K562 (cell line): ENCODE data around the gene FAM161A. TPM values are rescaled to one million over a fixed set of nuclear protein-coding genes. Genes with fewer than 3 reads are reported as not detected.
"Not testable (repeated sequence)": the region's sequence is repeated elsewhere in the genome, so short reads cannot be mapped to it uniquely, and the experiment has no call there.

Experiments
- ATAC-seq: fragments of 200-7000 bp; cut with Tn5 transposase; 3 replicates; pipeline ENCODE4 v1.9.1; 2020; ENCODE audit warnings: moderate library complexity
- BruUV-seq: library from RNA; stranded (reverse); fragments of 400-500 nt; replicated peaks from 2 replicates; lab custom pipeline; 2021; lab: Mats Ljungman, UMichigan
- CTCF ChIA-PET: fragments of 300-600 bp; formaldehyde crosslinking; extraction: SDS; loops from one replicate; lab custom pipeline; 2021; ENCODE audit warnings: low intra/inter-chr PET ratio; lab: Yijun Ruan, JAX
- POLR2A ChIA-PET: fragments of 300-600, 350-650 bp; sonication (Branson Sonifier 250); formaldehyde crosslinking; extraction: SDS; loops from one replicate; lab custom pipeline; 2021; ENCODE audit warnings: antibody characterized with exemption, inconsistent platforms; lab: Yijun Ruan, JAX
- DNase-seq, 4 experiments: peaks; one replicate each; pipeline versions ENCODE4 v3.0.0 to v3.0.0-alpha.2; 2011 to 2018; ENCODE audit warnings: low spot score in 3 of 4, mixed read lengths in 3 of 4; ENCODE audit errors: extremely low read depth in 1 of 4
- FAIRE-seq: peaks from 2 replicates; lab custom pipeline; 2011; peaks lifted over from hg19 to GRCh38; lab: Jason Lieb, UNC
- H2AFZ ChIP-seq: 2 replicates; pipeline ENCODE4 v1.6.0; 2011; ENCODE audit warnings: low read depth, low read length, control low read depth, inconsistent platforms
- H3K27ac ChIP-seq: fragments of 200-600 bp; 3 replicates; pipeline ENCODE4 v1.8.0; 2011; ENCODE audit warnings: low read depth, mild to moderate bottlenecking, control low read depth, inconsistent platforms, low read length, moderate library complexity, mixed read lengths; ENCODE audit errors: extremely low read depth
- H3K27me3 ChIP-seq, 2 experiments: fragments of 300-600 bp in 1 of 2; 2 replicates in 1 of 2; 3 replicates in 1 of 2; pipeline versions ENCODE4 v1.6.0 to v1.8.0; 2011; ENCODE audit warnings: inconsistent platforms in 2 of 2, low read length in 2 of 2, mild to moderate bottlenecking in 1 of 2, mixed read lengths in 1 of 2, moderate library complexity in 1 of 2; ENCODE audit not compliant: control insufficient read depth in 2 of 2, insufficient read depth in 2 of 2
- H3K36me3 ChIP-seq: fragments of 300-600 bp; 3 replicates; pipeline ENCODE4 v1.8.0; 2011; ENCODE audit warnings: mild to moderate bottlenecking, low read length, inconsistent platforms; ENCODE audit not compliant: control insufficient read depth, insufficient read depth
- H3K4me1 ChIP-seq, 2 experiments: fragments of 200-600 bp in 1 of 2; replicated peaks in 1 of 2; 2 replicates in 1 of 2; 3 replicates in 1 of 2; pipeline versions ENCODE4 v1.5.1 to v1.8.0; 2011; ENCODE audit warnings: inconsistent platforms in 2 of 2, low read length in 2 of 2, mild to moderate bottlenecking in 1 of 2, mixed read lengths in 1 of 2, moderate library complexity in 1 of 2; ENCODE audit not compliant: control insufficient read depth in 2 of 2, insufficient read depth in 2 of 2
- H3K4me2 ChIP-seq: 2 replicates; pipeline ENCODE4 v1.6.1; 2011; ENCODE audit warnings: low read length, control low read depth, inconsistent platforms, mixed read lengths; ENCODE audit not compliant: insufficient read depth
- H3K4me3 ChIP-seq: fragments of 200-600 bp; sonication (generic), shearing (Covaris generic); 2 replicates; pipeline ENCODE4 v1.5.1; 2016; ENCODE audit warnings: control low read depth, inconsistent platforms
- H3K79me2 ChIP-seq: fragments of 200-600 bp; 3 replicates; pipeline ENCODE4 v1.8.0; 2011; ENCODE audit warnings: low read length, inconsistent platforms; ENCODE audit not compliant: control insufficient read depth, insufficient read depth
- H3K9ac ChIP-seq, 2 experiments: 2 replicates each; pipeline versions ENCODE4 v1.6.0 to v1.6.1; 2011; ENCODE audit warnings: low read depth in 2 of 2, low read length in 2 of 2, control low read depth in 1 of 2, inconsistent platforms in 1 of 2, mild to moderate bottlenecking in 1 of 2, mixed read lengths in 1 of 2; ENCODE audit not compliant: insufficient read depth in 1 of 2
- H3K9me1 ChIP-seq: one replicate; pipeline ENCODE4 v1.6.0; 2011; ENCODE audit warnings: inconsistent platforms, mild to moderate bottlenecking, low read length, moderate library complexity; ENCODE audit not compliant: control insufficient read depth, insufficient read depth
- H3K9me3 ChIP-seq: replicated peaks from 2 replicates; pipeline ENCODE4 v1.5.1; 2011; ENCODE audit warnings: low read depth, low read length, inconsistent platforms; ENCODE audit not compliant: control insufficient read depth, insufficient read depth
- H4K20me1 ChIP-seq: replicated peaks from 2 replicates; pipeline ENCODE4 v1.6.1; 2011; ENCODE audit warnings: low read length, inconsistent platforms, mixed read lengths; ENCODE audit not compliant: control insufficient read depth, insufficient read depth
- SPI1 ChIP-seq: IDR thresholded peaks from 2 replicates; pipeline ENCODE4 v1.6.1; 2011; ENCODE audit warnings: low read depth, low read length, control low read depth, borderline replicate concordance
- WGBS: fragments of 100-300 bp; shearing (Covaris generic); methylation state at CpG from one replicate; pipeline ENCODE4 v1.1.6; 2016; ENCODE audit warnings: low coverage, mixed read lengths; ENCODE audit not compliant: insufficient coverage; ENCODE audit errors: missing lambda C conversion rate; 5-methylcytosine and 5-hydroxymethylcytosine counted together
- in situ Hi-C: fragments of 300-500 bp; cut with MboI; formaldehyde crosslinking; loops from 4 replicates; pipeline ENCODE4 v1.15.0; 2018; ENCODE audit warnings: inconsistent platforms, mixed read lengths
- intact Hi-C: fragments of 100-400 bp; cut with micrococcal nuclease; formaldehyde crosslinking; loops from 2 replicates; pipeline ENCODE4 v1.14.2; 2022
- polyA plus RNA-seq, 8 experiments: library from polyadenylated mRNA; depleted of rRNA in 4 of 8; stranded (reverse) in 5 of 8; unstranded in 3 of 8; fragments of >200 nt; fragmentation: Nextera tagmentation in 2 of 8; fragmentation: Illumina TruSeq in 1 of 8; extraction: Ambion mirVana in 2 of 8; extraction: Trizol in 1 of 8; gene quantifications; 2 replicates each; pipeline versions ENCODE4 v1.2.1 to v1.2.3, GENCODE V29; 2011 to 2014; ENCODE audit warnings: inconsistent platforms in 1 of 8, missing spikeins in 1 of 8
- total RNA-seq, 7 experiments: library from RNA; depleted of rRNA in 6 of 7; stranded (reverse); fragments of >200 nt in 6 of 7; fragmentation: Illumina TruSeq in 2 of 7; extraction: Trizol in 2 of 7; gene quantifications; 2 replicates each; pipeline versions ENCODE4 v1.2.1 to v1.2.3, GENCODE V29; 2011 to 2021; ENCODE audit warnings: low replicate concordance in 1 of 7

The FAM161A gene
- total and polyA plus RNA-seq, 9 of the 15 experiments (the other 6 are each of a cell fraction or from before 2014, with no cell fraction given), result 0.27 to 1.4 (median 0.80) TPM

GRCh38 chr2:61810203-61810602, 43.7 kb downstream of the FAM161A start:
- intact Hi-C loops, H3K9me1 ChIP-seq, in situ Hi-C loops, BruUV-seq, CTCF ChIA-PET, H3K79me2 ChIP-seq, H3K9me3 ChIP-seq, H3K9ac ChIP-seq, H4K20me1 ChIP-seq, H3K4me2 ChIP-seq, FAIRE-seq, H3K36me3 ChIP-seq, H2AFZ ChIP-seq, H3K4me3 ChIP-seq, ATAC-seq, H3K27ac ChIP-seq, H3K4me1 ChIP-seq, DNase-seq: not testable (repeated sequence)
- WGBS, result 0% methylated on average over 1 of the region's 1 CpG
- peak; percentile 22; the same call in 1 of the 2 replicates for TF ChIP-seq SPI1
- H3K27me3 ChIP-seq, result peaks cover 10 to 27% of the 10 kb centered on the region in 2 experiments
- POLR2A ChIA-PET, result interaction anchor here (0.6 kb wide), 3 partner anchors 29 to 1088 kb away, joined by 3 read pairs; no protein-coding TSS in a partner anchor

- FAIRE-seq, BruUV-seq, ATAC-seq, intact Hi-C loops, CTCF ChIA-PET, H3K9me3 ChIP-seq, H3K79me2 ChIP-seq, H3K4me1 ChIP-seq, H3K27ac ChIP-seq, in situ Hi-C loops, H3K36me3 ChIP-seq, H2AFZ ChIP-seq, H3K4me2 ChIP-seq, H4K20me1 ChIP-seq, H3K4me3 ChIP-seq, H3K9me1 ChIP-seq, DNase-seq, H3K9ac ChIP-seq: not testable (repeated sequence)
- POLR2A ChIA-PET, result interaction anchor here (0.6 kb wide), 1 partner anchor 90 kb away, joined by 3 read pairs; no protein-coding TSS in a partner anchor
- H3K27me3 ChIP-seq, result peaks cover 9 to 17% of the 10 kb centered on the region in 2 experiments; a peak in 4 of 5 replicates
- WGBS, result 10% methylated on average over 5 of the region's 5 CpGs
These were observed 45.2 kb downstream of the FAM161A start for GRCh38 chr2:61808693-61809092.
